OCI-LY3 (cell line): Measurements from ENCODE around the gene CARM1.

Experiments
- EZH2phosphoT487 ChIP-seq: fragments of 200-600 bp; shearing (Covaris generic); IDR thresholded peaks from 2 replicates; pipeline ENCODE4 v1.6.1; 2018; ENCODE audit warnings: antibody characterized with exemption, mixed run types, low read depth
- TF ChIP-seq, protein P1 (sequence below): fragments of 200-600, 300-600 bp; sonication (generic); IDR thresholded peaks from 2 replicates; pipeline ENCODE4 v1.5.1; 2014; ENCODE audit warnings: antibody characterized with exemption, low read length, low read depth

DNA sequence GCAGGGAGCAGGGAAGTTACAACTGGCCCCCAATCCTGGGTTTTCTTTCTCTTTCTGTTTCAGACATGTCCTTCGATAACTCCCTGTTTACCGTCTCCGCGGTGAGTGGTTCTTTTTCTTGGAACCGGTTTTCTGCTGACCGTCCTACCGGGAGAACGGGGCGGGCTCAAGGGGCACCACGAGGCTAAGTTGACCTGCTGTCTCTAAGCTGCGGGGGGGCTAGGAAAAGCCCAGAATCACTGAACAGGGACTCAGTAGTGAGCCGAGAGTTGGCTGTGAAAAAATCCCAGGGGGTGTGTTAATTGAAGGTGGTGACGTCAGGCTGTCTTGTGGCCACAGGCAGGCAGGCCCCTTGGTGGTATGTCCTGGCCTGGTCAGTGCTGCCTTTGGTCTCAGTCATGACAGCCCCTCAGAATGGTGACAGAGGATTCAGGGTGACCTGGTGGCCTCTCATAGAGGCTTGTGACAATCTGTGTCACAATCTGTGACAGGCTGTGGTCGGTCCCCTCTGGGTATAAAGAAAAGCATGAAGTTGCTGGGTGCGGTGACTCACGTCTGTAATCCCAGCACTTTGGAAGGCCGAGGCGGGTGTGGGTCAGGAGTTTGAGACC is 8.1 kb upstream of the CARM1 start:
- TF ChIP-seq, protein P1, sequence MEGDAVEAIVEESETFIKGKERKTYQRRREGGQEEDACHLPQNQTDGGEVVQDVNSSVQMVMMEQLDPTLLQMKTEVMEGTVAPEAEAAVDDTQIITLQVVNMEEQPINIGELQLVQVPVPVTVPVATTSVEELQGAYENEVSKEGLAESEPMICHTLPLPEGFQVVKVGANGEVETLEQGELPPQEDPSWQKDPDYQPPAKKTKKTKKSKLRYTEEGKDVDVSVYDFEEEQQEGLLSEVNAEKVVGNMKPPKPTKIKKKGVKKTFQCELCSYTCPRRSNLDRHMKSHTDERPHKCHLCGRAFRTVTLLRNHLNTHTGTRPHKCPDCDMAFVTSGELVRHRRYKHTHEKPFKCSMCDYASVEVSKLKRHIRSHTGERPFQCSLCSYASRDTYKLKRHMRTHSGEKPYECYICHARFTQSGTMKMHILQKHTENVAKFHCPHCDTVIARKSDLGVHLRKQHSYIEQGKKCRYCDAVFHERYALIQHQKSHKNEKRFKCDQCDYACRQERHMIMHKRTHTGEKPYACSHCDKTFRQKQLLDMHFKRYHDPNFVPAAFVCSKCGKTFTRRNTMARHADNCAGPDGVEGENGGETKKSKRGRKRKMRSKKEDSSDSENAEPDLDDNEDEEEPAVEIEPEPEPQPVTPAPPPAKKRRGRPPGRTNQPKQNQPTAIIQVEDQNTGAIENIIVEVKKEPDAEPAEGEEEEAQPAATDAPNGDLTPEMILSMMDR = no peak
- TF ChIP-seq EZH2phosphoT487 = no peak
